ENCODE measurements around the gene CTSH. TPM values are rescaled to one million over a fixed set of nuclear protein-coding genes. Genes with fewer than 3 reads are reported as not detected.

CTSH gene
- total and polyA plus RNA-seq, 2 of the 13 experiments (the other 11 are each of a cell fraction or from before 2014, with no cell fraction given) = 265 to 653 TPM

GRCh38 chr15:78951841-78952238 is 7.0 kb upstream of the CTSH start (continued):
- TF ChIP-seq ZNF256 (CRISPR knock-in tag; conservative IDR thresholded peaks at IDR 0.05) = no peak
- TF ChIP-seq FOXK1 (CRISPR knock-in tag; IDR thresholded peaks at IDR 0.05; ENCODE audit: borderline replicate concordance, low read depth) = 0 out of 2 replicates have a peak, but pooled peaks have one; percentile 26
- TF ChIP-seq ZNF737 (CRISPR knock-in tag; IDR thresholded peaks at IDR 0.05; ENCODE audit: borderline replicate concordance) = no peak
- TF ChIP-seq, protein P1, sequence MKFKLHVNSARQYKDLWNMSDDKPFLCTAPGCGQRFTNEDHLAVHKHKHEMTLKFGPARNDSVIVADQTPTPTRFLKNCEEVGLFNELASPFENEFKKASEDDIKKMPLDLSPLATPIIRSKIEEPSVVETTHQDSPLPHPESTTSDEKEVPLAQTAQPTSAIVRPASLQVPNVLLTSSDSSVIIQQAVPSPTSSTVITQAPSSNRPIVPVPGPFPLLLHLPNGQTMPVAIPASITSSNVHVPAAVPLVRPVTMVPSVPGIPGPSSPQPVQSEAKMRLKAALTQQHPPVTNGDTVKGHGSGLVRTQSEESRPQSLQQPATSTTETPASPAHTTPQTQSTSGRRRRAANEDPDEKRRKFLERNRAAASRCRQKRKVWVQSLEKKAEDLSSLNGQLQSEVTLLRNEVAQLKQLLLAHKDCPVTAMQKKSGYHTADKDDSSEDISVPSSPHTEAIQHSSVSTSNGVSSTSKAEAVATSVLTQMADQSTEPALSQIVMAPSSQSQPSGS (CRISPR knock-in tag; IDR thresholded peaks at IDR 0.05) = 0 out of 2 replicates have a peak, but pooled peaks have one; percentile 32
- peak; percentile 31; the same call in 1 of the 2 replicates for TF ChIP-seq SOX5 (CRISPR knock-in tag; IDR thresholded peaks at IDR 0.05; ENCODE audit: borderline replicate concordance)
- 0 out of 2 replicates have a peak, but pooled peaks have one; percentile 28 for TF ChIP-seq ZNF792 (CRISPR knock-in tag; IDR thresholded peaks at IDR 0.05)
- TF ChIP-seq, protein P2, sequence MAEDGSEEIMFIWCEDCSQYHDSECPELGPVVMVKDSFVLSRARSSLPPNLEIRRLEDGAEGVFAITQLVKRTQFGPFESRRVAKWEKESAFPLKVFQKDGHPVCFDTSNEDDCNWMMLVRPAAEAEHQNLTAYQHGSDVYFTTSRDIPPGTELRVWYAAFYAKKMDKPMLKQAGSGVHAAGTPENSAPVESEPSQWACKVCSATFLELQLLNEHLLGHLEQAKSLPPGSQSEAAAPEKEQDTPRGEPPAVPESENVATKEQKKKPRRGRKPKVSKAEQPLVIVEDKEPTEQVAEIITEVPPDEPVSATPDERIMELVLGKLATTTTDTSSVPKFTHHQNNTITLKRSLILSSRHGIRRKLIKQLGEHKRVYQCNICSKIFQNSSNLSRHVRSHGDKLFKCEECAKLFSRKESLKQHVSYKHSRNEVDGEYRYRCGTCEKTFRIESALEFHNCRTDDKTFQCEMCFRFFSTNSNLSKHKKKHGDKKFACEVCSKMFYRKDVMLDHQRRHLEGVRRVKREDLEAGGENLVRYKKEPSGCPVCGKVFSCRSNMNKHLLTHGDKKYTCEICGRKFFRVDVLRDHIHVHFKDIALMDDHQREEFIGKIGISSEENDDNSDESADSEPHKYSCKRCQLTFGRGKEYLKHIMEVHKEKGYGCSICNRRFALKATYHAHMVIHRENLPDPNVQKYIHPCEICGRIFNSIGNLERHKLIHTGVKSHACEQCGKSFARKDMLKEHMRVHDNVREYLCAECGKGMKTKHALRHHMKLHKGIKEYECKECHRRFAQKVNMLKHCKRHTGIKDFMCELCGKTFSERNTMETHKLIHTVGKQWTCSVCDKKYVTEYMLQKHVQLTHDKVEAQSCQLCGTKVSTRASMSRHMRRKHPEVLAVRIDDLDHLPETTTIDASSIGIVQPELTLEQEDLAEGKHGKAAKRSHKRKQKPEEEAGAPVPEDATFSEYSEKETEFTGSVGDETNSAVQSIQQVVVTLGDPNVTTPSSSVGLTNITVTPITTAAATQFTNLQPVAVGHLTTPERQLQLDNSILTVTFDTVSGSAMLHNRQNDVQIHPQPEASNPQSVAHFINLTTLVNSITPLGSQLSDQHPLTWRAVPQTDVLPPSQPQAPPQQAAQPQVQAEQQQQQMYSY (CRISPR knock-in tag; IDR thresholded peaks at IDR 0.05) = no peak
- TF ChIP-seq GATAD2A (CRISPR knock-in tag; IDR thresholded peaks at IDR 0.05) = peak; percentile 38; the same call in 1 of the 2 replicates
- 0 out of 2 replicates have a peak, but pooled peaks have one; percentile 38 for TF ChIP-seq DPF2 (CRISPR knock-in tag; IDR thresholded peaks at IDR 0.05; ENCODE audit: borderline replicate concordance, low read depth)
- TF ChIP-seq ATF3 (CRISPR knock-in tag; IDR thresholded peaks at IDR 0.05) = peak; percentile 73
- TF ChIP-seq PLSCR1 (CRISPR knock-in tag; IDR thresholded peaks at IDR 0.05; ENCODE audit: borderline replicate concordance) = no peak
- TF ChIP-seq GABPA (IDR thresholded peaks at IDR 0.05; ENCODE audit: low read depth, low read length) = no peak
- TF ChIP-seq GABPA (CRISPR knock-in tag; IDR thresholded peaks at IDR 0.05; ENCODE audit: low read depth) = 0 out of 2 replicates have a peak, but pooled peaks have one; percentile 21
- peak; percentile 34; the same call in 1 of the 2 replicates for TF ChIP-seq POGZ (CRISPR knock-in tag; IDR thresholded peaks at IDR 0.05)
- peak in 1 of 2 experiments; percentile 59; a peak in 1 of 4 replicates for TF ChIP-seq EP300 (IDR thresholded peaks at IDR 0.05; ENCODE audit: low read depth in 2 of 2, low read length in 2 of 2)
- TF ChIP-seq EP300 (CRISPR knock-in tag; IDR thresholded peaks at IDR 0.05; ENCODE audit: borderline replicate concordance) = peak; percentile 21; the same call in 1 of the 2 replicates
- TF ChIP-seq SOX13 (IDR thresholded peaks at IDR 0.05) = no peak
- TF ChIP-seq SOX13 (CRISPR knock-in tag; conservative IDR thresholded peaks at IDR 0.05 in 1 of 2, IDR thresholded peaks at IDR 0.05 in 1 of 2) = peak in 1 of 2 experiments; percentile 48; a peak in 1 of 4 replicates
- 0 out of 2 replicates have a peak, but pooled peaks have one; percentile 41 for TF ChIP-seq PHF21A (CRISPR knock-in tag; IDR thresholded peaks at IDR 0.05)
- 0 out of 2 replicates have a peak, but pooled peaks have one; percentile 37 for TF ChIP-seq NR2F2 (IDR thresholded peaks at IDR 0.05; ENCODE audit: borderline replicate concordance, low read depth)
- no peak for TF ChIP-seq ZBTB21 (CRISPR knock-in tag; IDR thresholded peaks at IDR 0.05)
- no peak for TF ChIP-seq LCORL (IDR thresholded peaks at IDR 0.05)
- TF ChIP-seq LCORL (CRISPR knock-in tag; IDR thresholded peaks at IDR 0.05) = peak; percentile 65; the same call in 1 of the 2 replicates
- TF ChIP-seq ZNF777 (CRISPR knock-in tag; IDR thresholded peaks at IDR 0.05) = peak; percentile 79
- TF ChIP-seq PPARG (CRISPR knock-in tag; conservative IDR thresholded peaks at IDR 0.05) = peak; percentile 94
- TF ChIP-seq, protein P3, sequence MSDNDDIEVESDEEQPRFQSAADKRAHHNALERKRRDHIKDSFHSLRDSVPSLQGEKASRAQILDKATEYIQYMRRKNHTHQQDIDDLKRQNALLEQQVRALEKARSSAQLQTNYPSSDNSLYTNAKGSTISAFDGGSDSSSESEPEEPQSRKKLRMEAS (IDR thresholded peaks at IDR 0.05) = 0 out of 2 replicates have a peak, but pooled peaks have one; percentile 23
- no peak for TF ChIP-seq ZNF674 (CRISPR knock-in tag; IDR thresholded peaks at IDR 0.05; ENCODE audit: low read depth)
